Activated CD4-positive, CD25-positive, alpha-beta regulatory T cell treated with anti-CD3 and anti-CD28 coated beads, Interleukin-2, amount 50 U/mL, for 72 hours (primary cell): ENCODE results near the gene SLC38A7.
"Not testable (repeated sequence)": the region's sequence is repeated elsewhere in the genome, so short reads cannot be mapped to it uniquely, and the experiment has no call there.

Experiments used
- DNase-seq: peaks from one replicate; pipeline ENCODE4 v3.0.0; 2021

Gene SLC38A7

GRCh38 chr16:58670946-58671583 is 13.5 kb downstream of the SLC38A7 start:
- DNase-seq, result no peak

GRCh38 chr16:58670177-58670576 is 14.4 kb downstream of the SLC38A7 start:
- no peak for DNase-seq

- no peak for DNase-seq
Observed at GRCh38 chr16:58665200-58665599, 19.4 kb downstream of the SLC38A7 start.

DNA sequence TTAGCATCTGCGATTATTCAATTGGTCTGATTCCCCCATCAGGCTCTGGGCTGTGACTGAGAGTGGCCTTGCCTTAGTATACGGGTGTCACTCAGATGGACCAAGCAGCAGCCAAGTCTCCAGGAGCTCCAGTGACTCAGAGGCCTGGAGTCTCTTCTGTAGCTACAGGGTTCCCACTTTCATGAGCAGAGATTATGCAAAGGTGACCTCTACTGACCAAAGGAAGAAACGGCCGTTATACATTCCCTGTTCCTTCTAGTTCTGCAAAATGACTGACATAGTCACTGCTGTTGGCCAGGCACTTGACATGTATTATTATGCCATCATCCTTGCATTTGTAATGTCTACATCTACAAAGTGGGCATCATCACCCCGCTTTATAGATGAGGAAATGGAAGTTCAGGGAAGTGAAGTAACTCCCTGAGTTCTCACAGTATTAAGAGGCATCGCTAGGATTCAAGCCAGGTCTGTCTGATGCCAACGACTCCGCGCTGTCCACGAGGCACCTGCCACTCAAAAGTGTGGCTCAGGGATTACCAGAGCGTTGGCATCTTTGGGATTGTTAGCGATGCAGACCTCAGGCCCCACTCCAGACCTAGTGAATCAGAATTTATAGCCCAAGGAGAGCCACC is 23.3 kb downstream of the SLC38A7 start:
- no peak for DNase-seq

- DNase-seq, result not testable (repeated sequence)
Observed at GRCh38 chr16:58659911-58660310, 24.7 kb downstream of the SLC38A7 start.

GRCh38 chr16:58658796-58659211 is 25.8 kb downstream of the SLC38A7 start:
- DNase-seq, result no peak

DNA sequence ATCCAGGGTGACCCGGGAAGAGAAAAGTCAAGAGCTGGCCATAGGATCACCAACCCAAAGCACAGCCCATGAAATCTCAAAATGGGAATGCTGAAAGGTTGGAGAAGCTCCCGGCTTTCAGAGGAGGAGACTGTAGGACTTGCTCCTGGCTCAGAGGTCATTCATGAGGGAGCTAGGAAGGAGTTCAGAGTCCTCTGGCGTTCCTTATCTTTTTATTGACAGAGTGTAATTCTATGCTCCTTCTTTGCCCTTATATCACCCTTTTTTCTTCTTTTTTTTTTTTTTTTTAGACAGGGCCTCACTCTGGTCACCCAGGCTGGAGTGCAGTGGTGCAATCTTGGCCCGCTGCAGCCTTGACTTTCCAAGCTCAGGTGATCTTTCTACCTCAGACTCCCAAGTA is 27.7 kb downstream of the SLC38A7 start:
- no peak for DNase-seq

DNA sequence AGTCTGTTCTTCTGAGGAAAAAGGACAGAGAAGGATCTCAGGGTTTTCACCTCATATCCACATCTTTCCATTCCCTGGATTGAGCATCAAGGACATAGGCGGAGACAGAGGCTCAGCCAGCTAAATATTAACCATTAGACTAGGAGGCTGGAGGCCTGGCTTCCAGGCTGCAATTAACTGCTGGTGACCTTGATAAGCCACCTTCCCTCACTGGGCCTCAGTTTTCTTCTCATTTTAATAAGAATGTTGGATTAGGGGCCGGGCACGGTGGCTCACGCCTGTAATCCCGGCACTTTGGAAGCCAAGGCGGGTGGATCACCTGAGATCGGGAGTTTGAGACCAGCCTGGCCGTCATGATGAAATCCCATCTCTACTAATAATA is 29.4 kb downstream of the SLC38A7 start:
- no peak for DNase-seq

DNA sequence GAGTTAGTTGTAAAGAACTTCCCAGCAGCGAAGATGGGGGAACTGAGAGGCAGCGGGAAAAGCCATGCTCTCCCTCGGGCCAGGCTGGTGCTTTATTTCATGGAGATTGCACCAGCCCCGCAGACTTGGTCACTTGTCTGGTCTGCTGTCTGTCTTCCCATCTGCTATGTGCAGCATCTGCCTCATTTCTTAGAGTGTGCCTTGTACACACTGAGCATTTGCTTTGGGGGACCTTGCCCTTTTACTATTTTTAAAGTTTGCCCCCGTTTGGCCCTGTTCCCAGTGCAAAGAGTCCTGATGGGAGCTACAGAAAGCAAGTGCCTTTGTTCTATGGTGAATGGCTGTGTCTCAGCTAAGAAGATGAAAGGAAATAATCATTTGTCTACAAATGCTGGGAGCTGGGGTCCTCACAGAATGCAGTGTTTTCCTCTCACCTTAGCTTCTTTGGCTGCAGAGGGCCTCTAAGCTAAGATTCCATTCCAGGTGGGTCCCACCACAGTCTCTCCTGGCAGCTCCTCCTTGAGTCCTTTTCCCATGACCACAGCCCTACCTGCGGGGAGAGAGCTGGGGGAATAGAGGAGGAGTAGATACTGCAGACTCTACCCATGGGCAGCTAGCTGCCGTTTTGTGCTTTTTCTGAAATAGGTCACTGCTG is 29.9 kb downstream of the SLC38A7 start:
- DNase-seq, result no peak

DNA sequence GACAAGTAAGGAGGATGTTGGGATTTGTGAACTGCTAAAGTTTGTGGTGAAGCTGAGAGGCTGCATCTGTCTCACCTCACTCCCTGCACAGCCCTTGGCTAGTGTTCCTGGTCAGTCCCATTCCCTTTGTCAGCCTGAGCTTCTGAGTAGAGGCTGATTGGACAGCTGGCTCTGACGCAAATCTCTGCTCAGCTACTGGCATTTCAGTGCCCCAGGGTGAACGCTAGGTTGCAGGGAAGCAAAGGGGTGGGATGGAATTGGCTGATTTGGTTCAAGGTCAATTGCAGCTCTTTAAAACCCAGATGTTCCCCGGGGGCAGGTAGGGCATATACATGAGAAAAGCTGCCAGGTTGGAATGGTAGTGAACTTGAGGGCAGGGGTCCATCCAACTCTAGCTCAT is 31.8 kb downstream of the SLC38A7 start:
- DNase-seq, result no peak

DNA sequence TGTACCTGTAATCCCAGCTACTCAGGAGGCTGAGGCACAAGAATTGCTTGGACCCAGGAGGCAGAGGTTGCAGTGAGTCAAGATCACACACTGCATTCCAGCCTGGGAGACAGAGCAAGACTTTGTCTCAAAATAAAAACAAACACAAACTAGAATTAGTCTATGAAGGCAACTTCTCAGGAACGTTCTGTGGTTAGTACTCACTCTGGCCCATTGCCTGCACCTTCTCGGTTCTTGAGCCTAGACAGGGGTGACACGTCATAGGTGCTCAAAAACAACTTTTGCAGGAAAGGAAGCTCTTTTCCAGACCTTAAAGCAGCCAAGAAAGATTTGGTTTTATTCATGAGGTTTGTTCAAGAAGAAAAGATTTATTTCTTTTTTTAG is 32.6 kb downstream of the SLC38A7 start:
- DNase-seq, result no peak

GRCh38 chr16:58649707-58650106 is 34.9 kb downstream of the SLC38A7 start:
- no peak for DNase-seq

GRCh38 chr16:58647107-58647506 is 37.5 kb downstream of the SLC38A7 start:
- DNase-seq, result no peak

DNA sequence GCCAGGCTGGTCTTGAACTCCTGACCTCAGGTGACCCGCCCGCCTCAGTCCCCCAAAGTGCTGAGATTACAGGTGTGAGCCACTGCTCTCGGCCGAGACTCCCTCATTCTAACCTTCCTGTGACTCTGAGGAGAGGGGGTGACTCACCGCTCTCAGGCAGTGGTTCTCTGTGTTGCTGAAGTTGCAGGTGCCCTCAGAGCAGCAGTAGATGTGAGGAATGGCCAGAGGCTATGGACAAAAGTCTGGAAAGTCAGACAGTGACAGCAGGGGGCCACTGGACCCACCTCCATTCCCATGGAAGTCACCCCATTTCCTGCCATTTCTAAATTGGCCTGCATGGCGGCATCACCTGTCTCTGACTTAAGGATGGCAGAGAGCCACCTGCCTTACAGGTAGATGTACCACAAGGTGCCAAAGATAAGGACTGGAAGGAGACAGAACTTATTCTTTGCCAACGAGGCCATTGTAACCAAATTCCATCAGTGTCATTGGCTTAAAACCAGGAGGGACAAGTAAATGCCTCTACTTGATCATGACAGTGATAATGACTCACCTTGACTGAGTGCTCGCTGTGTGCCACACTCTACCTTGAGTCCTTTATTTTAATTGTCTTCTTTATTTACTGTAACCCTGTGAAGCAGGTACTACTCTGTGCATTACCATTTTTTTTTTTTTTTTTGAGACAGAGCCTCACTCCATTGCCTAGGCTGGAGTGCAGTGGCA is 39.6 kb downstream of the SLC38A7 start:
- no peak for DNase-seq

DNA sequence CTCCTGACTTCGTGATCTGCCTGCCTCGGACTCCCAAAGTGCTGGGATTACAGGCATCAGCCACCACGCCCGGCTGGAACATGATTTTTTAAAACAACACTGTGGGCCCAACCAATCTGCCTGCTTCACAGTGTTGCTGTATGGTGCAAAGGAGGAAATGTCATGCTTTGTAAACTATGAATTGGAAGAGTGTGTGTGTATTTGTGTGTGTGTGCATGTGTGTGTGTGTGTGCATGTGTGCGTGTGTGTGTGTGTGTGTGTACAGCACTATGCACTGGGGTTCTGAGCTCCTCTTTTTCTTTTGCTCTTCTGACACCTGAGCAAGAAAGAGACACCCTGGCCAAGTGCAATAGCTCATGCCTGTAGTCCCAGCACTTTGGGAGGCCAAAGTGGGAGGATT is 40.5 kb downstream of the SLC38A7 start:
- DNase-seq, result no peak

DNA sequence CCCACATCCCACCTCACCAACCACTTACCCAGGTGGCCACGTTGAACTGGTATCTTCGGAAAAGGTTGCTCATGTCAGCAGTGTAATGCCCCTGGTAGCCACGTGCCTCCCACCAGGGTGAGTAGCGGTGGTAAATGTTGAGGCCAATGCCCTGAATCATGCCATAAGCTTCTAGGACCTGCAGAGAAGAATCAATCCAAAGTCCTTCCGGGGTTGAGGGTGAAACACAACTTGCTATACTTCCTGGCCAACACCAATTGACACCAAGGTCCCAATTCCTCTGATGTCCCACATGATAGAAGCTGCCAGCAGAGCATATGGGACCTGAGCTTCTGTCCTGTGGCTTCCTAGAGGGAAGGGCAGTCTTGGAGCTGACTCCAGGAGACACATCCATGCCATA is 43.6 kb downstream of the SLC38A7 start:
- DNase-seq, result no peak

GRCh38 chr16:58639836-58640235 is 44.7 kb downstream of the SLC38A7 start:
- no peak for DNase-seq

- DNase-seq, result no peak
Observed at GRCh38 chr16:58639230-58639629, 45.3 kb downstream of the SLC38A7 start.

- no peak for DNase-seq
Observed at GRCh38 chr16:58638148-58639036, 46.2 kb downstream of the SLC38A7 start.

GRCh38 chr16:58637021-58637420 is 47.5 kb downstream of the SLC38A7 start:
- DNase-seq, result not testable (repeated sequence)

GRCh38 chr16:58636466-58636865 is 48.1 kb downstream of the SLC38A7 start:
- no peak for DNase-seq

- no peak for DNase-seq
Observed at GRCh38 chr16:58635502-58635901, 49.1 kb downstream of the SLC38A7 start.
